GM23338 (cell line): ENCODE data around the gene APP. TPM values are rescaled to one million over a fixed set of nuclear protein-coding genes. Genes with fewer than 3 reads are reported as not detected.

ENCODE experiments used
- ATAC-seq: fragments of 200-7000 bp; cut with Tn5 transposase; 3 replicates; pipeline ENCODE4 v1.9.1; 2020
- DNase-seq: peaks from one replicate; pipeline ENCODE4 v3.0.0-alpha.2; 2015; ENCODE audit warnings: low spot score
- H2AFZ ChIP-seq: fragments of 200-600 bp; sonication (generic); 2 replicates; pipeline ENCODE4 v1.8.0; 2016; ENCODE audit warnings: antibody characterized with exemption, mild to moderate bottlenecking, moderate library complexity
- H3F3A ChIP-seq: fragments of 200-600 bp; sonication (generic); replicated peaks from 2 replicates; pipeline ENCODE4 v1.8.0; 2017; ENCODE audit warnings: antibody characterized with exemption, mixed run types, low read depth
- H3K27ac ChIP-seq: fragments of 200-600 bp; sonication (generic); 2 replicates; pipeline ENCODE4 v1.6.1; 2016; ENCODE audit warnings: low read depth
- H3K27me3 ChIP-seq: fragments of 200-600 bp; sonication (generic); 2 replicates; pipeline ENCODE4 v1.8.0; 2016; ENCODE audit warnings: mild to moderate bottlenecking, mixed run types, moderate library complexity; ENCODE audit not compliant: insufficient read depth
- H3K36me3 ChIP-seq: fragments of 200-600 bp; sonication (generic); 2 replicates; pipeline ENCODE4 v1.8.0; 2016; ENCODE audit warnings: mild to moderate bottlenecking; ENCODE audit not compliant: insufficient read depth
- H3K4me1 ChIP-seq: fragments of 200-600 bp; sonication (generic); 2 replicates; pipeline ENCODE4 v1.8.0; 2016; ENCODE audit warnings: mild to moderate bottlenecking, moderate library complexity; ENCODE audit not compliant: insufficient read depth
- H3K4me2 ChIP-seq: fragments of 200-600 bp; sonication (generic); 2 replicates; pipeline ENCODE4 v1.7.1; 2017; ENCODE audit warnings: mixed run types
- H3K4me3 ChIP-seq: fragments of 200-600 bp; sonication (generic); 2 replicates; pipeline ENCODE4 v1.6.1; 2016; ENCODE audit warnings: mixed run types
- H3K79me2 ChIP-seq: fragments of 200-600 bp; sonication (generic); replicated peaks from 2 replicates; pipeline ENCODE4 v1.8.0; 2017; ENCODE audit warnings: mild to moderate bottlenecking; ENCODE audit not compliant: insufficient read depth
- H3K9me2 ChIP-seq: fragments of 200-600 bp; sonication (generic); 2 replicates; pipeline ENCODE4 v1.8.0; 2017; ENCODE audit not compliant: insufficient read depth
- H4K20me1 ChIP-seq: fragments of 200-600 bp; sonication (generic); replicated peaks from 2 replicates; pipeline ENCODE4 v1.8.0; 2017; ENCODE audit warnings: mild to moderate bottlenecking; ENCODE audit not compliant: insufficient read depth
- H3K27ac Mint-ChIP-seq: 2 replicates; pipeline ENCODE4 v1.8.0; 2020; ENCODE audit warnings: inconsistent platforms, mild to moderate bottlenecking, moderate library complexity, mixed read lengths
- H3K27me3 Mint-ChIP-seq: 3 replicates; pipeline ENCODE4 v1.8.0; 2022; ENCODE audit warnings: low read depth, mild to moderate bottlenecking, moderate library complexity, mixed read lengths, inconsistent platforms; ENCODE audit not compliant: insufficient read depth, poor library complexity
- H3K36me3 Mint-ChIP-seq: 3 replicates; pipeline ENCODE4 v1.8.0; 2021; ENCODE audit warnings: low read depth, mild to moderate bottlenecking, inconsistent platforms, moderate library complexity, mixed read lengths
- H3K4me1 Mint-ChIP-seq: 3 replicates; pipeline ENCODE4 v1.8.0; 2020; ENCODE audit warnings: mild to moderate bottlenecking, inconsistent platforms, mixed read lengths
- H3K4me3 Mint-ChIP-seq: 3 replicates; pipeline ENCODE4 v1.8.0; 2021; ENCODE audit warnings: moderate library complexity, mild to moderate bottlenecking, inconsistent platforms, mixed read lengths
- H3K9me3 Mint-ChIP-seq: 3 replicates; pipeline ENCODE4 v1.8.0; 2020; ENCODE audit warnings: moderate library complexity, mild to moderate bottlenecking, inconsistent platforms, mixed read lengths
- CREB1 ChIP-seq: fragments of 250-450 bp; sonication (Bioruptor Pico); IDR thresholded peaks from 2 replicates; pipeline ENCODE4 v1.5.0; 2020; ENCODE audit warnings: low read depth, mild to moderate bottlenecking, moderate library complexity
- EZH2 ChIP-seq: fragments of 200-600 bp; sonication (generic); IDR thresholded peaks from one replicate; pipeline ENCODE4 v1.8.0; 2017; ENCODE audit warnings: antibody characterized with exemption, mild to moderate bottlenecking, low read depth; ENCODE audit not compliant: unreplicated experiment
- POLR2AphosphoS5 ChIP-seq: IDR thresholded peaks from 2 replicates; pipeline ENCODE4 v1.6.1; 2016; ENCODE audit warnings: antibody characterized with exemption, low read depth
- STAT1 ChIP-seq: IDR thresholded peaks from one replicate; pipeline ENCODE4 v1.6.1; 2016; ENCODE audit warnings: antibody characterized with exemption; ENCODE audit not compliant: unreplicated experiment
- ZNF114 ChIP-seq: fragments of 250-450 bp; sonication (Bioruptor Pico); IDR thresholded peaks from 2 replicates; pipeline ENCODE4 v1.5.0; 2020; ENCODE audit warnings: mild to moderate bottlenecking, moderate library complexity
- polyA plus RNA-seq: library from polyadenylated mRNA; unstranded; fragments of >200 nt; fragmentation: Nextera tagmentation; extraction: Ambion mirVana; gene quantifications from 2 replicates; pipeline ENCODE4 v1.2.1, GENCODE V29; 2016
- total RNA-seq: library from RNA; depleted of rRNA; stranded (reverse); fragments of >200 nt; shearing (Covaris generic); gene quantifications from 2 replicates; pipeline ENCODE4 v1.2.3, GENCODE V29; 2014
- TF ChIP-seq, protein P1 (sequence below): IDR thresholded peaks from one replicate; pipeline ENCODE4 v1.6.1; 2018; ENCODE audit warnings: antibody characterized with exemption; ENCODE audit not compliant: unreplicated experiment
- TF ChIP-seq, protein P2 (sequence below): IDR thresholded peaks from 2 replicates; pipeline ENCODE4 v1.6.1; 2016; ENCODE audit warnings: antibody characterized with exemption

APP gene
- total and polyA plus RNA-seq, 2 experiments from 2014 or later = 69.4 to 444 TPM

DNA sequence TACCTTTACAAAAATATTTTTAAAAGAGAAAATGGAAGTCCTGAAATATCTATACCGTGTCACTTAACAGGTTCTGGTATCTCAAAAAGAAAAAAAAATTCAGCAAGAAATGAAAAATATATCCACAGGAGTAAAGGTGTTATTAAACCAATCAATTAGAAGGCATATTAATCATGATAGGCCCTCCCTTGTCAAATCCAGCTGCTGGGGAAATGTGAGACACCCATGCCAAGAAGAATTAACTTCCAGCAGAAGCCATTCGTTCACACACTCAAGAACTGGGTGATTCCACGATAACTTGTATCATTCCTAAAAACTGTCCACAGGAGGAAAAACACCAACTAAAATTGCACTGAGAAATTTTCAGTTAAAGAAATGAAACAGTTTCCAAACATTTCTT, 57.6 kb downstream of the APP start:
- peaks cover 70% of the 10 kb centered on the region for H3K4me1 ChIP-seq
- Mint-ChIP-seq H3K4me1 (peaks cover 74% of the 10 kb centered on the region), H3K27ac (peak overlapping the region; percentile 50)

DNA sequence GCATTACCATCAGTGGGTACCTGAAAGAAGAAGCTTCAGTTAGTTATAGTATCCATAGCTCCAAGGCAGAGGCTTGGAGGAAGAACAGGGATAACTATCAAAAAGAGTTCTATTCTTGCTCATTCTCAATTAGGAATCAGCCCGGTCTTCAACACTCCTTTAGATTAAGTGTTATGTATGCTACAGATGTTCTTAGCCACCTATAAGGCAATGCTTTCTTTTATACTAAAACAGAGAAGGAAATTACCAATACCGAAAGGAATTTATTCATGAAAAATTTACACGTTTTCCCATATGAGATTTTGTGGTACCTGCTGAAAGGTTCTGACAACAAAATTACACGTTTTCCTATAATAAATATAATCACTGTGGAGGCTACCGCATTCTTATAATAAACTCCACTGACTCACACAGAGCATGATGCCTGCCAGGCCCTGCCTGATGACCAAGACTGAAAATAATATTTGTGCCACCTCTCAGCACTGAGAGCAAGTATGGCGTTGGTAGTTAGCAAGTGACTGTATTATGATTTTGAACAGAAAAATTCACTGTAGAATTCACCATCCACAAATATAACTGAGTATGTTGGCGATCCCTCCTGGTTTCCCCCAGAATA, 58.3 kb downstream of the APP start:
- Histone ChIP-seq H2AFZ (no peak overlapping the region), H3F3A (no peaks in the 10 kb centered on the region; the same call in 1 of the 2 replicates), H3K27me3 (no peaks in the 10 kb centered on the region), H3K9me2 (no peaks in the 10 kb centered on the region), H3K4me1 (peaks cover 72% of the 10 kb centered on the region), H3K4me3 (no peak overlapping the region), H3K27ac (peak overlapping the region; percentile 63), H3K4me2 (no peak overlapping the region), H4K20me1 (peaks cover 9% of the 10 kb centered on the region; the same call in 1 of the 2 replicates), H3K36me3 (peaks cover 6% of the 10 kb centered on the region; the same call in 1 of the 2 replicates), H3K79me2 (peaks cover 98% of the 10 kb centered on the region)
- Mint-ChIP-seq H3K27me3 (peaks cover 6% of the 10 kb centered on the region), H3K36me3 (peaks cover 33% of the 10 kb centered on the region), H3K9me3 (no peaks in the 10 kb centered on the region), H3K4me3 (no peak overlapping the region), H3K4me1 (peaks cover 74% of the 10 kb centered on the region), H3K27ac (peak overlapping the region; percentile 50; the same call in 1 of the 2 replicates)
- no peak for ATAC-seq
- DNase-seq = no peak
- TF ChIP-seq POLR2AphosphoS5 = no peak

More for the DNA sequence above, 57.6 kb downstream of the APP start:
- ATAC-seq (no peak), DNase-seq (no peak)
- no peaks in the 10 kb centered on the region for H3K9me2 ChIP-seq
- no peak overlapping the region for H2AFZ ChIP-seq
- no peaks in the 10 kb centered on the region for H3K27me3 ChIP-seq
- peaks cover 98% of the 10 kb centered on the region for H3K79me2 ChIP-seq
- peaks cover 6% of the 10 kb centered on the region; the same call in 1 of the 2 replicates for H3K36me3 ChIP-seq
- Mint-ChIP-seq H3K36me3 (peaks cover 30% of the 10 kb centered on the region), H3K9me3 (no peaks in the 10 kb centered on the region), H3K4me3 (no peak overlapping the region; the same call in 2 of the 3 replicates), H3K27me3 (peaks cover 6% of the 10 kb centered on the region)
- peak overlapping the region; percentile 63 for H3K27ac ChIP-seq
- peaks cover 11% of the 10 kb centered on the region for H4K20me1 ChIP-seq
- H3K4me2 ChIP-seq = no peak overlapping the region
- no peak for TF ChIP-seq POLR2AphosphoS5
- TF ChIP-seq CREB1 = no peak
- H3K4me3 ChIP-seq = no peak overlapping the region
- H3F3A ChIP-seq = no peaks in the 10 kb centered on the region; the same call in 1 of the 2 replicates

DNA sequence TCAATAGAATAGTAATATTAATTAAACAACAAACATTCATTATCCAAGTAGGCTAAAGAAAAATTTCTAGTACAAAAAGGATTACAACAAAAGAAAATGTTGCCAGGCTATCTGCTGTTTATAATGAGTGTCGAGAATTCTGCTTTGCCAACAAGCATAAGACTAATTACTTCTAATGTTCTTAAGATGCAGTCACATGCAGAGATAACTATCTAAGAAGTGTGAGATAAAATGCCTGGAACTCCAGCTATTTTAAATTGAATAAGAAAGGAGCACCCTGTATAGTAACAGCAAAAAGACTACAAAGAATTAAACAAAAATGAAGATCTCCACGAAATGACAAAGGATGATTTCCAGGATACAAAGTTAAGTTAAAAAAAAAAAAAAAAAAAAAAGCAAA, 59.9 kb downstream of the APP start:
- TF ChIP-seq, protein P1, sequence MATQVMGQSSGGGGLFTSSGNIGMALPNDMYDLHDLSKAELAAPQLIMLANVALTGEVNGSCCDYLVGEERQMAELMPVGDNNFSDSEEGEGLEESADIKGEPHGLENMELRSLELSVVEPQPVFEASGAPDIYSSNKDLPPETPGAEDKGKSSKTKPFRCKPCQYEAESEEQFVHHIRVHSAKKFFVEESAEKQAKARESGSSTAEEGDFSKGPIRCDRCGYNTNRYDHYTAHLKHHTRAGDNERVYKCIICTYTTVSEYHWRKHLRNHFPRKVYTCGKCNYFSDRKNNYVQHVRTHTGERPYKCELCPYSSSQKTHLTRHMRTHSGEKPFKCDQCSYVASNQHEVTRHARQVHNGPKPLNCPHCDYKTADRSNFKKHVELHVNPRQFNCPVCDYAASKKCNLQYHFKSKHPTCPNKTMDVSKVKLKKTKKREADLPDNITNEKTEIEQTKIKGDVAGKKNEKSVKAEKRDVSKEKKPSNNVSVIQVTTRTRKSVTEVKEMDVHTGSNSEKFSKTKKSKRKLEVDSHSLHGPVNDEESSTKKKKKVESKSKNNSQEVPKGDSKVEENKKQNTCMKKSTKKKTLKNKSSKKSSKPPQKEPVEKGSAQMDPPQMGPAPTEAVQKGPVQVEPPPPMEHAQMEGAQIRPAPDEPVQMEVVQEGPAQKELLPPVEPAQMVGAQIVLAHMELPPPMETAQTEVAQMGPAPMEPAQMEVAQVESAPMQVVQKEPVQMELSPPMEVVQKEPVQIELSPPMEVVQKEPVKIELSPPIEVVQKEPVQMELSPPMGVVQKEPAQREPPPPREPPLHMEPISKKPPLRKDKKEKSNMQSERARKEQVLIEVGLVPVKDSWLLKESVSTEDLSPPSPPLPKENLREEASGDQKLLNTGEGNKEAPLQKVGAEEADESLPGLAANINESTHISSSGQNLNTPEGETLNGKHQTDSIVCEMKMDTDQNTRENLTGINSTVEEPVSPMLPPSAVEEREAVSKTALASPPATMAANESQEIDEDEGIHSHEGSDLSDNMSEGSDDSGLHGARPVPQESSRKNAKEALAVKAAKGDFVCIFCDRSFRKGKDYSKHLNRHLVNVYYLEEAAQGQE = no peak
- TF ChIP-seq POLR2AphosphoS5 (no peak), ZNF114 (CRISPR knock-in tag) (no peak), CREB1 (no peak), STAT1 (no peak), EZH2 (no peak)
- TF ChIP-seq, protein P2, sequence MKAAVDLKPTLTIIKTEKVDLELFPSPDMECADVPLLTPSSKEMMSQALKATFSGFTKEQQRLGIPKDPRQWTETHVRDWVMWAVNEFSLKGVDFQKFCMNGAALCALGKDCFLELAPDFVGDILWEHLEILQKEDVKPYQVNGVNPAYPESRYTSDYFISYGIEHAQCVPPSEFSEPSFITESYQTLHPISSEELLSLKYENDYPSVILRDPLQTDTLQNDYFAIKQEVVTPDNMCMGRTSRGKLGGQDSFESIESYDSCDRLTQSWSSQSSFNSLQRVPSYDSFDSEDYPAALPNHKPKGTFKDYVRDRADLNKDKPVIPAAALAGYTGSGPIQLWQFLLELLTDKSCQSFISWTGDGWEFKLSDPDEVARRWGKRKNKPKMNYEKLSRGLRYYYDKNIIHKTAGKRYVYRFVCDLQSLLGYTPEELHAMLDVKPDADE = no peak
- no peak for ATAC-seq
- Mint-ChIP-seq H3K36me3 (peaks cover 42% of the 10 kb centered on the region), H3K4me3 (no peak overlapping the region), H3K27ac (no peak overlapping the region; the same call in 1 of the 2 replicates), H3K27me3 (peaks cover 6% of the 10 kb centered on the region), H3K9me3 (no peaks in the 10 kb centered on the region), H3K4me1 (peaks cover 75% of the 10 kb centered on the region)
- H2AFZ ChIP-seq = no peak overlapping the region
- no peak overlapping the region for H3K4me3 ChIP-seq
- peaks cover 72% of the 10 kb centered on the region for H3K4me1 ChIP-seq
- peaks cover 6% of the 10 kb centered on the region; the same call in 1 of the 2 replicates for H3K36me3 ChIP-seq
- H3K9me2 ChIP-seq = no peaks in the 10 kb centered on the region
- 0 out of 2 replicates have a peak, but pooled peaks cover 5% of the 10 kb centered on the region for H4K20me1 ChIP-seq
- DNase-seq = peak; percentile 40
- H3K4me2 ChIP-seq = no peak overlapping the region
- peak overlapping the region; percentile 10; the same call in 1 of the 2 replicates for H3K27ac ChIP-seq
- no peaks in the 10 kb centered on the region; the same call in 1 of the 2 replicates for H3F3A ChIP-seq
- peaks cover 98% of the 10 kb centered on the region for H3K79me2 ChIP-seq
- no peaks in the 10 kb centered on the region for H3K27me3 ChIP-seq
